ENCODE data around the gene DRD1. TPM values are rescaled to one million over a fixed set of nuclear protein-coding genes. Genes with fewer than 3 reads are reported as not detected.
"Not testable (repeated sequence)": the region's sequence is repeated elsewhere in the genome, so short reads cannot be mapped to it uniquely, and the experiment has no call there.

DRD1 gene
- total RNA-seq, 1 donor from 2014 or later = 0.81 TPM

- DNase-seq (ENCODE audit: low spot score) = no peak
Observed at GRCh38 chr5:175427762-175428161, 16.2 kb downstream of the DRD1 start.

- not testable (repeated sequence) for DNase-seq (ENCODE audit: low spot score)
Observed at GRCh38 chr5:175424594-175424993, 19.4 kb downstream of the DRD1 start.

- no peak for DNase-seq (ENCODE audit: low spot score)
Observed at GRCh38 chr5:175422058-175422457, 21.9 kb downstream of the DRD1 start.

GRCh38 chr5:175420383-175420782 is 23.6 kb downstream of the DRD1 start:
- DNase-seq (ENCODE audit: low spot score) = no peak

DNA sequence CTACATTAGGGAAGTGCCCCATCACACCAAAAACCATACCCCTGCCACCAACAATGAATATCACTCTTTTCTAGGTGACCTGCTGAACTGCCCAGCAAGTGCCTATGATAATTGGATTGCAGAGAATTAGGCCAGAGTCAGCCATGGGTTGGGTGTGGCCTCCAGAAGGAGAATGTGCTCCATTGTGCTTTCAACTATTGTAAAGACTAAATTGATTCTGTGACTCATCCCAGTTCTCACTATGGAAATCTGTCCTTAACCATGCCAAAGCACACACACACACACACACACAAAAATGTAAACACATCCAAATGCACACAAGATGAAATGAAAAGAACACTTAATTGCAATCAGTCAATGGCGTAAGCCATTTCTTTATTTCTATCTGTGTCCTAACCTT is 25.7 kb downstream of the DRD1 start:
- no peak for DNase-seq (ENCODE audit: low spot score)

GRCh38 chr5:175417384-175417783 is 26.6 kb downstream of the DRD1 start:
- no peak for DNase-seq (ENCODE audit: low spot score)

GRCh38 chr5:175415303-175415702 is 28.7 kb downstream of the DRD1 start:
- no peak for DNase-seq (ENCODE audit: low spot score)

GRCh38 chr5:175410926-175411325 is 33.1 kb downstream of the DRD1 start:
- DNase-seq (ENCODE audit: low spot score) = no peak

DNA sequence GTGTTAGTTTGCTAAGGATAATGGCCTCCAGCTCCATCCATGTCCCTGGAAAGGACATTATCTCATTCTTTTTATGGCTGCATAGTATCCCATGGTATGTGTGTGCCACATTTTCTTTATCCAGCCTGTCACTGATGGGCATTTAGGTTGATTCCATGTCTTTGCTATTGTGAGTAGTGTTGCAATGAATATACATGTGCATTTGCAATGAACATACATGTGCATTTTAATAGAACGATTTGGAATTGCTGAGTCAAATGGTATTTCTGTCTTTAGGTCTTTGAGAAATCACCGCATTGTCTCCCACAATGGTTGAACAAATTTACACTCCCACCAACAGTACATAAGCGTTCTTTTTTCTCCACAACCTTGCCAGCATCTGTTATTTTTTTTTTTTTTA is 37.7 kb downstream of the DRD1 start:
- DNase-seq (ENCODE audit: low spot score) = no peak

GRCh38 chr5:175397590-175398297 is 46.2 kb downstream of the DRD1 start:
- not testable (repeated sequence) for DNase-seq (ENCODE audit: low spot score)

DNA sequence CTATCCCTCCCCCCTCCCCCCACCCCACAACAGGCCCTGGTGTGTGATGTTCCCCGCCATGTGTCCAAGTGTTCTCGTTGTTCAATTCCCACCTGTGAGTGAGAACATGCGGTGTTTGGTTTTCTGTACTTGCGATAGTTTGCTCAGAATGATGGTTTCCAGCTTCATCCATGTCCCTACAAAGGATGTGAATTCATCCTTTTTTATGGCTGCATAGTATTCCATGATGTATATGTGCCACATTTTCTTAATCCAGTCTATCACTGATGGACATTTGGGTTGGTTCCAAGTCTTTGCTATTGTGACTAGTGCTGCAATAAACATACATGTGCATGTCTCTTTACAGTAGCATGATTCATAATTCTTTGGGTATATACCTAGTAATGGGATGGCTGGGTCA is 48.6 kb downstream of the DRD1 start:
- DNase-seq (ENCODE audit: low spot score) = not testable (repeated sequence)

GRCh38 chr5:175394601-175395000 is 49.4 kb downstream of the DRD1 start:
- DNase-seq (ENCODE audit: low spot score) = no peak

DNA sequence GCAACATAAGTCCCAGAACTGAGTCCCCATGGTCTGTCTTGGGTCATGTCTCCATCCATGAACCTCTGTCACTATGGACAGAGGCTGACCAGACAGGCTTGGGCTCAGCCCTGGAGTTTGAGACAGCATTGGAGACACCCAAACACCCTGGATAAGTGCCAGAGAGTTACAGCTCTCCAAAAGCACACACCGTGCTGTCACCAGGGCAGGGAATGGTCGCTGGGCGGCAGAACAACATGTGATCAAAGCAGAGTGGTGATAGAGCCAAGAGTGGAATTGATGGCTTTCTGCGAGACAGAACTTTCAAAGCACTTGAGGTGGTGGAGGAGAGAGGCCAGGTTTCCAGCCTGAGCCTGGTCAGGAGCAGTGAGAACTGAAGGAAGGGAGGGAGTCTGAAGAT is 50.1 kb downstream of the DRD1 start:
- no peak for DNase-seq (ENCODE audit: low spot score)

GRCh38 chr5:175392236-175392635 is 51.7 kb downstream of the DRD1 start:
- no peak for DNase-seq (ENCODE audit: low spot score)

- DNase-seq (ENCODE audit: low spot score) = no peak
Observed at GRCh38 chr5:175390352-175391083, 53.5 kb downstream of the DRD1 start.

Other genes with a start within 250 kb of the DRD1 start
- gene SFXN1, start 34.4 kb upstream of the DRD1 start, total RNA-seq = 42.7 TPM
- 1.4 TPM for gene HRH2, start 213.9 kb upstream of the DRD1 start, total RNA-seq

Data from mucosa of gallbladder (tissue), 1 donor.